ENCODE data around the gene LMF1. TPM values are rescaled to one million over a fixed set of nuclear protein-coding genes. Genes with fewer than 3 reads are reported as not detected.

The LMF1 gene
- polyA plus RNA-seq, 1 donor from 2014 or later: 16.2 TPM

DNA sequence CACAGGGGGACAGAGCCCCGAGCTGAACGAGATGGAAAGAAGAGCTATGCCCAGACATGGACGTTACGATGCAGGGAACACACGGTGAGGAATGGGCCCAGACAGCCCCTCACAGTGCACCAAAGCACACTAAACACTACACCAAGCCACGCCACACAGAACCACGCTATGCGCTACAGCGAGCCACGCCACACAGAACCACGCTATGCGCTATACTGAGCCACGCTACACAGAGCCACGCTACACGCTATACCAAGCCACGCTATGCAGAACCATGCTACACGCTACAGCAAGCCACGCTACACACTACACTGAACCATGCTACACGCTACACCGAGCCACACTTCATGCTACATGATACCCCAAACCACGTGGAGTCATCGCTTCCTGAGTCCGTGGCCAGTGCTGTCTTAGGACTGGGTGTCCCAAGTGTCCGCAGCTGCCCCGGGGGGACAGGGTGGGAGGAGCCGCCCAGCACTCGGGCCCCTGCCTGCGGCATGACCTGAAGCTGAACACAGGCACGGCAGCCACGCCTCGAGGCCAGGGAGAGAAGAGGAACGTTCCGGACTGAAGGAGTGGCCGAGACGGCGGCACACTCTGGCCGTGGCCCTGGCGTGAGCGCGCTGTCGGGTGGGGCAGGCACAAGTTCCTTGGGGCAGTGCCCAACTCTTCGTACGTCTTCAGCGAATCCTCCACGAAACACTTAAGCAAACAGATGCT is 61.3 kb downstream of the LMF1 start:
- H3K27ac ChIP-seq (ENCODE audit: low read length): no peak overlapping the region
- no peaks in the 10 kb centered on the region for H3K36me3 ChIP-seq (ENCODE audit: insufficient read depth, low read length)
- TF ChIP-seq TAF1 (IDR thresholded peaks at IDR 0.05; ENCODE audit: low read depth) (no peak), EZH2 (IDR thresholded peaks at IDR 0.05; ENCODE audit: borderline replicate concordance, insufficient read depth, low read length, poor library complexity, severe bottlenecking) (no peak), EP300 (conservative IDR thresholded peaks at IDR 0.05; ENCODE audit: poor library complexity, severe bottlenecking) (no peak), MXI1 (conservative IDR thresholded peaks at IDR 0.05; ENCODE audit: poor library complexity, severe bottlenecking) (no peak), SMC3 (conservative IDR thresholded peaks at IDR 0.05; ENCODE audit: poor library complexity) (no peak), POLR2AphosphoS5 (IDR thresholded peaks at IDR 0.05) (no peak), RAD21 (conservative IDR thresholded peaks at IDR 0.05) (no peak)
- TF ChIP-seq, protein P1, sequence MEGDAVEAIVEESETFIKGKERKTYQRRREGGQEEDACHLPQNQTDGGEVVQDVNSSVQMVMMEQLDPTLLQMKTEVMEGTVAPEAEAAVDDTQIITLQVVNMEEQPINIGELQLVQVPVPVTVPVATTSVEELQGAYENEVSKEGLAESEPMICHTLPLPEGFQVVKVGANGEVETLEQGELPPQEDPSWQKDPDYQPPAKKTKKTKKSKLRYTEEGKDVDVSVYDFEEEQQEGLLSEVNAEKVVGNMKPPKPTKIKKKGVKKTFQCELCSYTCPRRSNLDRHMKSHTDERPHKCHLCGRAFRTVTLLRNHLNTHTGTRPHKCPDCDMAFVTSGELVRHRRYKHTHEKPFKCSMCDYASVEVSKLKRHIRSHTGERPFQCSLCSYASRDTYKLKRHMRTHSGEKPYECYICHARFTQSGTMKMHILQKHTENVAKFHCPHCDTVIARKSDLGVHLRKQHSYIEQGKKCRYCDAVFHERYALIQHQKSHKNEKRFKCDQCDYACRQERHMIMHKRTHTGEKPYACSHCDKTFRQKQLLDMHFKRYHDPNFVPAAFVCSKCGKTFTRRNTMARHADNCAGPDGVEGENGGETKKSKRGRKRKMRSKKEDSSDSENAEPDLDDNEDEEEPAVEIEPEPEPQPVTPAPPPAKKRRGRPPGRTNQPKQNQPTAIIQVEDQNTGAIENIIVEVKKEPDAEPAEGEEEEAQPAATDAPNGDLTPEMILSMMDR (IDR thresholded peaks at IDR 0.05; ENCODE audit: poor library complexity, severe bottlenecking): no peak
- TF ChIP-seq, protein P2, sequence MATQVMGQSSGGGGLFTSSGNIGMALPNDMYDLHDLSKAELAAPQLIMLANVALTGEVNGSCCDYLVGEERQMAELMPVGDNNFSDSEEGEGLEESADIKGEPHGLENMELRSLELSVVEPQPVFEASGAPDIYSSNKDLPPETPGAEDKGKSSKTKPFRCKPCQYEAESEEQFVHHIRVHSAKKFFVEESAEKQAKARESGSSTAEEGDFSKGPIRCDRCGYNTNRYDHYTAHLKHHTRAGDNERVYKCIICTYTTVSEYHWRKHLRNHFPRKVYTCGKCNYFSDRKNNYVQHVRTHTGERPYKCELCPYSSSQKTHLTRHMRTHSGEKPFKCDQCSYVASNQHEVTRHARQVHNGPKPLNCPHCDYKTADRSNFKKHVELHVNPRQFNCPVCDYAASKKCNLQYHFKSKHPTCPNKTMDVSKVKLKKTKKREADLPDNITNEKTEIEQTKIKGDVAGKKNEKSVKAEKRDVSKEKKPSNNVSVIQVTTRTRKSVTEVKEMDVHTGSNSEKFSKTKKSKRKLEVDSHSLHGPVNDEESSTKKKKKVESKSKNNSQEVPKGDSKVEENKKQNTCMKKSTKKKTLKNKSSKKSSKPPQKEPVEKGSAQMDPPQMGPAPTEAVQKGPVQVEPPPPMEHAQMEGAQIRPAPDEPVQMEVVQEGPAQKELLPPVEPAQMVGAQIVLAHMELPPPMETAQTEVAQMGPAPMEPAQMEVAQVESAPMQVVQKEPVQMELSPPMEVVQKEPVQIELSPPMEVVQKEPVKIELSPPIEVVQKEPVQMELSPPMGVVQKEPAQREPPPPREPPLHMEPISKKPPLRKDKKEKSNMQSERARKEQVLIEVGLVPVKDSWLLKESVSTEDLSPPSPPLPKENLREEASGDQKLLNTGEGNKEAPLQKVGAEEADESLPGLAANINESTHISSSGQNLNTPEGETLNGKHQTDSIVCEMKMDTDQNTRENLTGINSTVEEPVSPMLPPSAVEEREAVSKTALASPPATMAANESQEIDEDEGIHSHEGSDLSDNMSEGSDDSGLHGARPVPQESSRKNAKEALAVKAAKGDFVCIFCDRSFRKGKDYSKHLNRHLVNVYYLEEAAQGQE (IDR thresholded peaks at IDR 0.05; ENCODE audit: borderline replicate concordance): no peak

DNA sequence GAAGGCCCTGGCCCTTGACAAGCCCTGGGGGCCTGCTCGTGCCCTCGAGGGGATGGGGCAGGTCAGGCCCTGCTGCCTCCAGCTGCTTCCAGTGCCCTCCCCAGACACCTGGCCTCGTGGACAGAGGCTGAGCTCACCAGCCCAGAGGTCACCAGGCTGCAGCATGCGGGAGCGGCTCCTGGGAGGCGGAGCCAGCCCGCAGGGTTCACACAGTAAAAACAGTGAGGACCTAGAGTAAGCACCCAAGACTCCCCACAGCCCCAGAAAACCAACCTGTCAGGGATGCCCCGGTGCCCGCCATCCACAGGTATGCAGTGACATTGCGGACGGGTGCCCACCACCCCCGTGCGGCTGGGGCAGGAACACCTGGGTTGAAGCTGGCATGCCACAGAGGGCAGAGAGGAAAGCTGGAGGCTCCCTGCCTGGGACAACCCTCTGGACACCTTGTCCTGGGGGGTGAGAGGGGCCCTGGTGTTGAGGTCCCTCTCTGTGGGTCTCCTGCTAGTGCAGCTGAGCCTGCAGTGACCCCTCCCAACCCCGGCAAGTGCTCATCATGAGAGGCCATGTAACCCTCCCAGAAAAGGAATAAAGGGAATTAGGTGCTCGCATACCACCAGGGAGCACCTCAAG is 62.1 kb downstream of the LMF1 start:
- TF ChIP-seq EP300 (conservative IDR thresholded peaks at IDR 0.05; ENCODE audit: poor library complexity, severe bottlenecking) (no peak), MXI1 (conservative IDR thresholded peaks at IDR 0.05; ENCODE audit: poor library complexity, severe bottlenecking) (no peak), POLR2AphosphoS5 (IDR thresholded peaks at IDR 0.05) (no peak), TAF1 (IDR thresholded peaks at IDR 0.05; ENCODE audit: low read depth) (no peak), RAD21 (conservative IDR thresholded peaks at IDR 0.05) (no peak), EZH2 (IDR thresholded peaks at IDR 0.05; ENCODE audit: borderline replicate concordance, insufficient read depth, low read length, poor library complexity, severe bottlenecking) (no peak), SMC3 (conservative IDR thresholded peaks at IDR 0.05; ENCODE audit: poor library complexity) (no peak)
- TF ChIP-seq, protein P2 (IDR thresholded peaks at IDR 0.05; ENCODE audit: borderline replicate concordance): no peak
- TF ChIP-seq, protein P1 (IDR thresholded peaks at IDR 0.05; ENCODE audit: poor library complexity, severe bottlenecking): no peak
- Histone ChIP-seq H3K4me2 (ENCODE audit: low read length) (no peak overlapping the region), H3F3A (ENCODE audit: insufficient read depth, low read length, poor library complexity, severe bottlenecking) (no peaks in the 10 kb centered on the region), H3K9ac (ENCODE audit: low read length) (peak overlapping the region; percentile 25), H3K9me2 (ENCODE audit: insufficient read depth, low read length) (no peaks in the 10 kb centered on the region), H3K4me3 (ENCODE audit: low read length) (no peak overlapping the region), H2AFZ (ENCODE audit: low read depth, low read length) (no peak overlapping the region), H3K27me3 (ENCODE audit: insufficient read depth, low read depth, low read length) (no peaks in the 10 kb centered on the region), H4K20me1 (ENCODE audit: insufficient read depth) (no peaks in the 10 kb centered on the region), H3K9me3 (ENCODE audit: low read length) (no peaks in the 10 kb centered on the region), H3K36me3 (ENCODE audit: insufficient read depth, low read length) (no peaks in the 10 kb centered on the region), H3K27ac (ENCODE audit: low read length) (peak overlapping the region; percentile 75), H3K79me2 (replicated peaks; ENCODE audit: insufficient read depth, low read length) (no peaks in the 10 kb centered on the region)

More for the DNA sequence above, 61.3 kb downstream of the LMF1 start:
- Histone ChIP-seq H3K9ac (ENCODE audit: low read length) (no peak overlapping the region), H3K79me2 (replicated peaks; ENCODE audit: insufficient read depth, low read length) (no peaks in the 10 kb centered on the region), H4K20me1 (ENCODE audit: insufficient read depth) (no peaks in the 10 kb centered on the region), H3K9me3 (ENCODE audit: low read length) (no peaks in the 10 kb centered on the region), H3K27me3 (ENCODE audit: insufficient read depth, low read depth, low read length) (no peaks in the 10 kb centered on the region), H3K4me2 (ENCODE audit: low read length) (no peak overlapping the region), H2AFZ (ENCODE audit: low read depth, low read length) (no peak overlapping the region), H3K9me2 (ENCODE audit: insufficient read depth, low read length) (no peaks in the 10 kb centered on the region), H3K4me3 (ENCODE audit: low read length) (no peak overlapping the region), H3F3A (ENCODE audit: insufficient read depth, low read length, poor library complexity, severe bottlenecking) (no peaks in the 10 kb centered on the region)

Measured in neural cell (in vitro differentiated cells).